Prostate gland (tissue), 2 donors: ENCODE measurements around the gene GRID1. TPM values are rescaled to one million over a fixed set of nuclear protein-coding genes. Genes with fewer than 3 reads are reported as not detected.
"Not testable (repeated sequence)": the region's sequence is repeated elsewhere in the genome, so short reads cannot be mapped to it uniquely, and the experiment has no call there.

Source experiments
- DNase-seq: peaks from one replicate; pipeline ENCODE4 v3.0.0-alpha.2; 2019; ENCODE audit warnings: low spot score
- H3K27ac ChIP-seq, 2 donors: fragments of 200-600 bp; sonication (generic); 2 replicates each; pipeline ENCODE4 v1.5.1; 2017 to 2019
- H3K27me3 ChIP-seq: fragments of 200-600 bp; sonication (generic); replicated peaks from 2 replicates; pipeline ENCODE4 v1.5.1; 2019; ENCODE audit not compliant: insufficient read depth
- H3K36me3 ChIP-seq, 2 donors: fragments of 200-600 bp; sonication (generic); 1 replicate in 1 of 2; 2 replicates in 1 of 2; pipeline versions ENCODE4 v1.5.1 to v1.8.1; 2017 to 2019
- H3K4me1 ChIP-seq: fragments of 200-600 bp; sonication (generic); replicated peaks from 2 replicates; pipeline ENCODE4 v1.5.1; 2019
- H3K4me3 ChIP-seq, 2 donors: fragments of 200-600 bp; sonication (generic); 2 replicates each; pipeline ENCODE4 v1.5.1; 2017 to 2019
- H3K9me3 ChIP-seq: fragments of 200-600 bp; sonication (generic); 2 replicates; pipeline ENCODE4 v1.5.1; 2017
- CTCF ChIP-seq, 4 experiments: fragments of 200-600 bp in 2 of 4; fragments of 450-650 bp in 2 of 4; sonication (generic) in 2 of 4; IDR thresholded peaks; 1 replicate in 3 of 4; 2 replicates in 1 of 4; pipeline ENCODE4 v1.5.1; 2016 to 2019; ENCODE audit warnings: antibody characterized with exemption in 4 of 4, mild to moderate bottlenecking in 2 of 4, moderate library complexity in 2 of 4
- POLR2A ChIP-seq: fragments of 450-650 bp; IDR thresholded peaks from one replicate; pipeline ENCODE4 v1.6.1; 2016; ENCODE audit warnings: antibody characterized with exemption, mild to moderate bottlenecking
- POLR2AphosphoS5 ChIP-seq: sonication (generic); formaldehyde crosslinking; IDR thresholded peaks from one replicate; pipeline ENCODE4 v1.6.1; 2017; ENCODE audit warnings: antibody characterized with exemption
- WGBS: methylation state at CpG from one replicate; pipeline ENCODE4 v1.1.5; 2018; 5-methylcytosine and 5-hydroxymethylcytosine counted together
- intact Hi-C: fragments of 100-400 bp; cut with DNase I; formaldehyde crosslinking; loops from one replicate; pipeline ENCODE4 v1.14.2; 2022
- total RNA-seq, 2 donors: library from RNA; depleted of rRNA; stranded (reverse); fragments of >200 nt; gene quantifications; one replicate each; pipeline ENCODE4 v1.1.0, GENCODE V29; 2016

The GRID1 gene
- total RNA-seq, 2 donors from 2014 or later: 1.0 to 10.0 TPM

- intact Hi-C loops: no loop called here
- H3K9me3 ChIP-seq: no peaks in the 10 kb centered on the region
- no peak overlapping the region for H3K4me3 ChIP-seq
- TF ChIP-seq POLR2AphosphoS5 (no peak), CTCF (IDR thresholded peaks at IDR 0.05) (no peak), POLR2A (no peak)
- WGBS: 95% methylated on average over 3 of the region's 3 CpGs
- no peak for DNase-seq
- no peak overlapping the region for H3K27ac ChIP-seq
- H3K36me3 ChIP-seq: no peaks in the 10 kb centered on the region
- H3K27me3 ChIP-seq: no peaks in the 10 kb centered on the region
- H3K4me1 ChIP-seq: no peaks in the 10 kb centered on the region
Measured at GRCh38 chr10:85850736-85851135, 515.9 kb downstream of the GRID1 start.

GRCh38 chr10:85849315-85849714 lies 517.3 kb downstream of the GRID1 start:
- H3K27ac ChIP-seq: no peak overlapping the region
- no peaks in the 10 kb centered on the region for H3K9me3 ChIP-seq
- no peak overlapping the region for H3K4me3 ChIP-seq
- H3K4me1 ChIP-seq: no peaks in the 10 kb centered on the region
- TF ChIP-seq POLR2AphosphoS5: no peak
- no peak for TF ChIP-seq POLR2A
- no peak for TF ChIP-seq CTCF (IDR thresholded peaks at IDR 0.05)
- H3K36me3 ChIP-seq: no peaks in the 10 kb centered on the region
- H3K27me3 ChIP-seq: no peaks in the 10 kb centered on the region
- 69% methylated on average over 3 of the region's 3 CpGs for WGBS
- intact Hi-C loops: no loop called here
- no peak for DNase-seq

- no peak for TF ChIP-seq CTCF (IDR thresholded peaks at IDR 0.05)
- no peak for TF ChIP-seq POLR2AphosphoS5
- no peak for TF ChIP-seq POLR2A
- no peaks in the 10 kb centered on the region for H3K4me1 ChIP-seq
Measured at GRCh38 chr10:85848756-85849155, 517.8 kb downstream of the GRID1 start.

GRCh38 chr10:85847085-85847484 lies 519.5 kb downstream of the GRID1 start:
- intact Hi-C loops: no loop called here
- no peak for DNase-seq
- no peak overlapping the region for H3K27ac ChIP-seq
- H3K4me3 ChIP-seq: no peak overlapping the region
- H3K9me3 ChIP-seq: no peaks in the 10 kb centered on the region
- no peaks in the 10 kb centered on the region for H3K27me3 ChIP-seq
- no peak for TF ChIP-seq POLR2A
- TF ChIP-seq POLR2AphosphoS5: no peak
- no peak for TF ChIP-seq CTCF (IDR thresholded peaks at IDR 0.05)
- no peaks in the 10 kb centered on the region for H3K4me1 ChIP-seq
- H3K36me3 ChIP-seq: no peaks in the 10 kb centered on the region

More at GRCh38 chr10:85848756-85849155, 517.8 kb downstream of the GRID1 start:
- H3K36me3 ChIP-seq: no peaks in the 10 kb centered on the region
- no peak for DNase-seq
- WGBS: 75% methylated on average over 4 of the region's 4 CpGs
- H3K4me3 ChIP-seq: no peak overlapping the region
- H3K9me3 ChIP-seq: no peaks in the 10 kb centered on the region
- no peak overlapping the region for H3K27ac ChIP-seq
- intact Hi-C loops: no loop called here
- no peaks in the 10 kb centered on the region for H3K27me3 ChIP-seq

- intact Hi-C loops, H3K9me3 ChIP-seq, H3K27me3 ChIP-seq, H3K36me3 ChIP-seq, H3K4me1 ChIP-seq, DNase-seq, H3K4me3 ChIP-seq, H3K27ac ChIP-seq: not testable (repeated sequence)
Measured at GRCh38 chr10:85838660-85839059, 527.9 kb downstream of the GRID1 start.
